DOHH2 (cell line): Measurements from ENCODE around the gene GATB.

Experiments used
- CTCF ChIP-seq: fragments of 200-600 bp; sonication (generic); IDR thresholded peaks from one replicate; pipeline ENCODE4 v1.5.1; 2014; ENCODE audit warnings: antibody characterized with exemption, mild to moderate bottlenecking, low read depth, low read length; ENCODE audit not compliant: poor library complexity, severe bottlenecking
- EZH2phosphoT487 ChIP-seq: fragments of 200-600 bp; sonication (generic); IDR thresholded peaks from 2 replicates; pipeline ENCODE4 v1.6.1; 2017; ENCODE audit warnings: borderline replicate concordance, mild to moderate bottlenecking, antibody characterized with exemption, low read length, moderate library complexity, mixed read lengths

- no peak for TF ChIP-seq CTCF
- no peak for TF ChIP-seq EZH2phosphoT487
Measured at GRCh38 chr4:151703401-151703800, 57.4 kb downstream of the GATB start.
